Calu3 (cell line): ENCODE data around the gene LILRB3. TPM values are rescaled to one million over a fixed set of nuclear protein-coding genes. Genes with fewer than 3 reads are reported as not detected.

Experiments used
- BruUV-seq: library from RNA; stranded (reverse); fragments of 400-500 nt; replicated peaks from 2 replicates; lab custom pipeline; 2021; lab: Mats Ljungman, UMichigan
- CTCF ChIA-PET: fragments of 300-600 bp; sonication (Branson Sonifier 250); formaldehyde crosslinking; loops from one replicate; lab custom pipeline; 2022; ENCODE audit warnings: antibody characterized with exemption; lab: Charles Lee
- DNase-seq: peaks from one replicate; pipeline ENCODE4 v3.0.0; 2022
- H3K27ac Mint-ChIP-seq: one replicate; pipeline ENCODE4 v1.8.0; 2022; ENCODE audit warnings: mixed read lengths; ENCODE audit not compliant: unreplicated experiment
- H3K27me3 Mint-ChIP-seq: one replicate; pipeline ENCODE4 v1.8.0; 2022; ENCODE audit warnings: mixed read lengths; ENCODE audit not compliant: unreplicated experiment
- H3K36me3 Mint-ChIP-seq: one replicate; pipeline ENCODE4 v1.8.0; 2022; ENCODE audit warnings: mild to moderate bottlenecking, moderate library complexity, mixed read lengths; ENCODE audit not compliant: insufficient read depth, unreplicated experiment
- H3K4me1 Mint-ChIP-seq: one replicate; pipeline ENCODE4 v1.8.0; 2022; ENCODE audit warnings: mild to moderate bottlenecking, low read depth, mixed read lengths; ENCODE audit not compliant: unreplicated experiment
- H3K4me3 Mint-ChIP-seq: one replicate; pipeline ENCODE4 v1.8.0; 2022; ENCODE audit warnings: mild to moderate bottlenecking, low read depth, moderate library complexity, mixed read lengths; ENCODE audit not compliant: unreplicated experiment
- H3K9me3 Mint-ChIP-seq: one replicate; pipeline ENCODE4 v1.8.0; 2022; ENCODE audit warnings: low read depth, mixed read lengths; ENCODE audit not compliant: unreplicated experiment
- intact Hi-C: fragments of 100-400 bp; cut with micrococcal nuclease; formaldehyde crosslinking; loops from one replicate; pipeline ENCODE4 v1.10.0; 2022; ENCODE audit not compliant: unreplicated experiment
- total RNA-seq: library from RNA; stranded (reverse); gene quantifications from 2 replicates; pipeline ENCODE4 v1.2.3, GENCODE V29; 2022
- TF ChIP-seq, protein P1 (sequence below): fragments of 200-600 bp; IDR thresholded peaks from one replicate; pipeline ENCODE4 v1.8.0; 2022; ENCODE audit warnings: antibody characterized with exemption; ENCODE audit not compliant: unreplicated experiment

LILRB3 gene
- total RNA-seq, 1 experiment from 2014 or later, result not detected

DNA sequence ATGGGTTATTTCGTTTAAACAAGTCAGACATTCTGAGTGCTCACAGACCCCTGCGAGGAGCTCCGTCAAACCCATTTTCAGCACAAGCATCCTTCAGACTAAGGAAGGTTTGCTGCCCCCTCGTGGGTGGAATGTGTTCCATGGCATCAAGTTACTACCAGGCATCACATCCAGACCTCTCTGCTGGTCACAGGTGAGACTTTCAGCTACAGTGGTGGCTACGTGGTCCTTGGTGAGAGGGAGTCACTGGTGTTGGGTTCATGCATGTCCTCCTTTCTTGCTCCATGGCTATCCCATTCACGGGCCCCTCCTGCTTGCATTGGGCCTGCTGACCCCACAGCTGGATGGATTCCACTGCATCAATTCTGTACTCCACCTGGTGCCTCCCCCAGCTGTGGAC, 43.3 kb upstream of the LILRB3 start:
- CTCF ChIA-PET, result interaction anchor here (0.8 to 1.9 kb wide), 13 partner anchors 16 to 129 kb away, joined by 3 to 21 read pairs (median 3); partner anchors contain the start of genes LENG1, MBOAT7, TMC4 and TSEN34
- intact Hi-C loops, result loop anchor here (5.0 kb wide), 1 partner anchor 489 kb away; no protein-coding TSS in a partner anchor
- Mint-ChIP-seq H3K9me3 (no peaks in the 10 kb centered on the region), H3K36me3 (no peaks in the 10 kb centered on the region), H3K4me3 (no peak overlapping the region), H3K4me1 (no peaks in the 10 kb centered on the region), H3K27ac (no peak overlapping the region), H3K27me3 (peaks cover 92% of the 10 kb centered on the region)
- TF ChIP-seq, protein P1, sequence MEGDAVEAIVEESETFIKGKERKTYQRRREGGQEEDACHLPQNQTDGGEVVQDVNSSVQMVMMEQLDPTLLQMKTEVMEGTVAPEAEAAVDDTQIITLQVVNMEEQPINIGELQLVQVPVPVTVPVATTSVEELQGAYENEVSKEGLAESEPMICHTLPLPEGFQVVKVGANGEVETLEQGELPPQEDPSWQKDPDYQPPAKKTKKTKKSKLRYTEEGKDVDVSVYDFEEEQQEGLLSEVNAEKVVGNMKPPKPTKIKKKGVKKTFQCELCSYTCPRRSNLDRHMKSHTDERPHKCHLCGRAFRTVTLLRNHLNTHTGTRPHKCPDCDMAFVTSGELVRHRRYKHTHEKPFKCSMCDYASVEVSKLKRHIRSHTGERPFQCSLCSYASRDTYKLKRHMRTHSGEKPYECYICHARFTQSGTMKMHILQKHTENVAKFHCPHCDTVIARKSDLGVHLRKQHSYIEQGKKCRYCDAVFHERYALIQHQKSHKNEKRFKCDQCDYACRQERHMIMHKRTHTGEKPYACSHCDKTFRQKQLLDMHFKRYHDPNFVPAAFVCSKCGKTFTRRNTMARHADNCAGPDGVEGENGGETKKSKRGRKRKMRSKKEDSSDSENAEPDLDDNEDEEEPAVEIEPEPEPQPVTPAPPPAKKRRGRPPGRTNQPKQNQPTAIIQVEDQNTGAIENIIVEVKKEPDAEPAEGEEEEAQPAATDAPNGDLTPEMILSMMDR, result peak; percentile 75
- BruUV-seq, result no TSS peak
- DNase-seq, result peak; percentile 93

DNA sequence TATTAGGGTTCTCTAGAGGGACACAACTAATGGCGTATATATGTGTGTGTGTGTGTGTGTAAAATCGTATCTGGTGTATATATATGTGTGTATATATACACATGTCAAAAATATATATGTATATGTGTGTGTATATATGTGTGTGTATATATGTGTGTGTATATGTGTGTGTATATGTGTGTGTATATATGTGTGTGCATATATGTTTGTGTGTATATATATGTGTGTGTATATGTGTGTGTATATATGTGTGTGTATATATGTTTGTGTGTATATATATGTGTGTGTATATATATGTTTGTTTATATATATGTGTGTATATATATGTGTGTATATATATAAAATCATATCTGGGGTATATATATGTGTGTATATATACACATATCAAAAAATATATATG, 39.7 kb upstream of the LILRB3 start:
- intact Hi-C loops, result no loop called here
- no peaks in the 10 kb centered on the region for H3K4me1 Mint-ChIP-seq
- H3K4me3 Mint-ChIP-seq, result no peak overlapping the region
- CTCF ChIA-PET, result no interaction called here
- no peaks in the 10 kb centered on the region for H3K9me3 Mint-ChIP-seq
- H3K36me3 Mint-ChIP-seq, result no peaks in the 10 kb centered on the region
- TF ChIP-seq, protein P1, result no peak
- H3K27me3 Mint-ChIP-seq, result peaks cover 92% of the 10 kb centered on the region
- BruUV-seq, result no TSS peak
- DNase-seq, result no peak
- no peak overlapping the region for H3K27ac Mint-ChIP-seq

DNA sequence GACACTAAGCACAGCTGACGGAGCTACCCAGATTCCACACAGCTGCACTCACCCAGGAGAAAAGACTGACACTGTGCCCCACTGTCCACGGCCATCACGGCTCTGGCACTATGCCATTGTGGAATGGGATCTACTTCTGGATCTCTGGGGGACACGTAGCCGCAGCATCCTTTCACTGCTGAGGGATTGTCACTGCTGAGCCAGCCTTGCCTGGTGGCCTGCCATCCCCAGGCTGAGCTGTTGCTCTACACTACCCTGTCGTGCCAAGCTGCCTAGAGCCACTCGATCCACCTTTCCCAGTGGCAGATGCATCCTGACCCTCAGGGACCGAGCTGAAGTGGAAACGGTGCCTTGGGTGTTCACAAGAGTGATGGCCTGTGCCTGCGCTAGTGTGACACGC, 39.3 kb upstream of the LILRB3 start:
- BruUV-seq, result no TSS peak
- TF ChIP-seq, protein P1, result no peak
- Mint-ChIP-seq H3K9me3 (no peaks in the 10 kb centered on the region), H3K27me3 (peaks cover 92% of the 10 kb centered on the region), H3K27ac (no peak overlapping the region), H3K4me1 (no peaks in the 10 kb centered on the region), H3K36me3 (no peaks in the 10 kb centered on the region), H3K4me3 (no peak overlapping the region)
- intact Hi-C loops, result no loop called here
- no peak for DNase-seq
- CTCF ChIA-PET, result no interaction called here

DNA sequence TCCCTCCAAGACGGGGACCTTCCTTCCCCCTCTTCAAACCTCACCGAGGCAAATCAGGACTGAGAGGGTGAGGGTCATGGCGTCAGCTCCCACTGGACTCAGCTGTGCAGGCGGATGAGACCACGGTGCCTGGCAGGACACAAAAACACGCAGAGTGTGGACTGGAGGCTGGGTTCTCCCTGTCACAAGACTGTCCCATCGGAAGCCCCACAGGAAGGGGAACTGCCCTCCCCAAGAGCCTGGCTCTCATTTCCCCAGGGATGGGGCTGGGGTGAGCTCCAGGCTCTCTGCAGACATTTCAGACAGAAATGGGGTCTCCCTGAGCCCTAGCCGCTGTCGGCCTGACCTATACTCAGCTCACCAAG, 34.3 kb upstream of the LILRB3 start, which contains the start of gene LILRB5:
TSS of gene LILRB5 (minus strand) at position 158 of the 365 bp plus-strand sequence. CDS start at position 78, 80 bp downstream.
- Mint-ChIP-seq H3K4me3 (no peak within 1 kb of the TSS), H3K36me3 (no peaks in the 10 kb centered on the region), H3K9me3 (no peaks in the 10 kb centered on the region), H3K4me1 (no peaks in the 10 kb centered on the region), H3K27me3 (peaks cover 100% of the 10 kb centered on the region), H3K27ac (no peak within 1 kb of the TSS)
- CTCF ChIA-PET, result interaction anchor here (0.6 kb wide), 1 partner anchor 11 kb away, joined by 3 read pairs; no protein-coding TSS in a partner anchor
- no peak for DNase-seq
- BruUV-seq, result no TSS peak
- TF ChIP-seq, protein P1, result no peak
- intact Hi-C loops, result no loop called here
